Neuronal stem cell (in vitro differentiated cells): ENCODE measurements around the gene NRIP1.

Source experiments
- DNase-seq: peaks from one replicate; pipeline ENCODE4 v3.0.0-alpha.2; 2013; ENCODE audit warnings: low spot score
- H2AFZ ChIP-seq: one replicate; pipeline ENCODE4 v1.6.1; 2013; ENCODE audit warnings: mild to moderate bottlenecking, low read length, inconsistent platforms
- H2AK5ac ChIP-seq: 2 replicates; pipeline ENCODE4 v1.6.1; 2013; ENCODE audit warnings: low read depth, mild to moderate bottlenecking, inconsistent platforms, low read length, moderate library complexity, mixed read lengths
- H2BK120ac ChIP-seq: 2 replicates; pipeline ENCODE4 v1.6.1; 2013; ENCODE audit warnings: low read depth, mild to moderate bottlenecking, inconsistent platforms, low read length, moderate library complexity, mixed read lengths
- H2BK12ac ChIP-seq: one replicate; pipeline ENCODE4 v1.6.1; 2013; ENCODE audit warnings: low read length, inconsistent platforms
- H2BK15ac ChIP-seq: 2 replicates; pipeline ENCODE4 v1.6.1; 2013; ENCODE audit warnings: mild to moderate bottlenecking, low read length, inconsistent platforms, mixed read lengths
- H2BK5ac ChIP-seq: one replicate; pipeline ENCODE4 v1.6.1; 2013; ENCODE audit warnings: inconsistent platforms, mild to moderate bottlenecking, low read length, moderate library complexity
- H3K14ac ChIP-seq: one replicate; pipeline ENCODE4 v1.6.1; 2013; ENCODE audit warnings: low read length, inconsistent platforms
- H3K18ac ChIP-seq: 2 replicates; pipeline ENCODE4 v1.6.1; 2013; ENCODE audit warnings: low read length, inconsistent platforms
- H3K23ac ChIP-seq: 2 replicates; pipeline ENCODE4 v1.6.1; 2013; ENCODE audit warnings: low read depth, mild to moderate bottlenecking, mixed read lengths, low read length, inconsistent platforms; ENCODE audit not compliant: poor library complexity
- H3K27ac ChIP-seq: replicated peaks from 3 replicates; pipeline ENCODE4 v1.5.1; 2013; ENCODE audit warnings: low read length, inconsistent platforms
- H3K27me3 ChIP-seq, 3 experiments: 2 replicates each; pipeline ENCODE4 v1.6.1; 2013; ENCODE audit warnings: low read length in 3 of 3, mild to moderate bottlenecking in 2 of 3, inconsistent platforms in 1 of 3, low read depth in 1 of 3, mixed read lengths in 1 of 3, moderate library complexity in 1 of 3; ENCODE audit not compliant: control insufficient read depth in 3 of 3, insufficient read depth in 3 of 3
- H3K36me3 ChIP-seq, 2 donors: replicated peaks in 1 of 2; 2 replicates each; pipeline ENCODE4 v1.6.1; 2013; ENCODE audit warnings: low read length in 2 of 2; ENCODE audit not compliant: control insufficient read depth in 2 of 2, insufficient read depth in 2 of 2
- H3K4ac ChIP-seq: 2 replicates; pipeline ENCODE4 v1.6.1; 2013; ENCODE audit warnings: inconsistent platforms, mild to moderate bottlenecking, low read length, moderate library complexity
- H3K4me1 ChIP-seq, 2 donors: 1 replicate in 1 of 2; 2 replicates in 1 of 2; pipeline ENCODE4 v1.6.1; 2013; ENCODE audit warnings: low read length in 2 of 2, low read depth in 1 of 2; ENCODE audit not compliant: control insufficient read depth in 2 of 2, insufficient read depth in 1 of 2
- H3K4me2 ChIP-seq: one replicate; pipeline ENCODE4 v1.6.1; 2013; ENCODE audit warnings: mild to moderate bottlenecking, low read length, inconsistent platforms; ENCODE audit not compliant: insufficient read depth, poor library complexity, severe bottlenecking
- H3K4me3 ChIP-seq, 2 donors: 2 replicates each; pipeline ENCODE4 v1.5.1; 2013; ENCODE audit warnings: low read length in 2 of 2, mild to moderate bottlenecking in 2 of 2, inconsistent platforms in 1 of 2, moderate library complexity in 1 of 2
- H3K79me1 ChIP-seq: one replicate; pipeline ENCODE4 v1.6.1; 2013; ENCODE audit warnings: low read depth, mild to moderate bottlenecking, inconsistent platforms, low read length, moderate library complexity
- H3K9ac ChIP-seq: one replicate; pipeline ENCODE4 v1.6.1; 2013; ENCODE audit warnings: mild to moderate bottlenecking, low read depth, low read length, inconsistent platforms; ENCODE audit not compliant: poor library complexity
- H3K9me3 ChIP-seq, 2 donors: replicated peaks in 1 of 2; 2 replicates each; pipeline versions ENCODE3 to v1.6.1; 2013; ENCODE audit warnings: low read length in 2 of 2, mild to moderate bottlenecking in 2 of 2, inconsistent platforms in 1 of 2, low read depth in 1 of 2, mixed read lengths in 1 of 2, moderate library complexity in 1 of 2; ENCODE audit not compliant: control insufficient read depth in 2 of 2, insufficient read depth in 1 of 2
- H4K8ac ChIP-seq: one replicate; pipeline ENCODE4 v1.6.1; 2013; ENCODE audit warnings: low read depth, mild to moderate bottlenecking, inconsistent platforms, low read length, moderate library complexity
- H4K91ac ChIP-seq: one replicate; pipeline ENCODE4 v1.6.1; 2013; ENCODE audit warnings: low read length, low read depth, mild to moderate bottlenecking, inconsistent platforms; ENCODE audit not compliant: poor library complexity
- WGBS, 2 donors: extraction: QIAGEN DNeasy Blood & Tissue Kit; methylation state at CpG; one replicate each; pipeline ENCODE4 v1.1.7; 2013; ENCODE audit warnings: missing lambda C conversion rate in 2 of 2, mixed read lengths in 1 of 2; ENCODE audit not compliant: insufficient read length in 2 of 2, insufficient replicate concordance in 1 of 2; ENCODE audit errors: extremely low coverage in 2 of 2; 5-methylcytosine and 5-hydroxymethylcytosine counted together

NRIP1 gene

DNA sequence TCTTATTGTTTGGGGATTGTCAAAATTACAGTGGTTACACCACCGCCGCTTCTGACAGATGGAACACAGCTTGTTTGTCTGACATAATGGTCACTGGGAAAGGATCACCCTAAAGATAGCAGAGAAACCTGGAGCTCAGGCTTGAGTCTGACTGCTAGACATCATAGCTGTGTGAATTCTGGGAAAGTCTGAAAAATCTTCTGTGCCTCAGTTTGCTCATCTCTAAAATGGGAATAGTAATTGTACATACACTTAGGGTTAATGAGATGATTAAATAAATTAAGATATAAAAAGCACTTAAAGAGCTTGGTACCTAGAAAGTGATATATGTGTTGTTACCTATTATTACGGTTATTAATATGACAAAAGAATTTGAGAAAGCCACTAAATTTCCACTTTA is 39.7 kb upstream of the NRIP1 start:
- Histone ChIP-seq H3K79me1 (no peaks in the 10 kb centered on the region), H3K9me3 (no peaks in the 10 kb centered on the region), H4K91ac (no peak overlapping the region), H3K4me1 (peaks cover 0 to 9% of the 10 kb centered on the region in 2 donors), H3K23ac (no peak overlapping the region), H2BK12ac (no peak overlapping the region), H2BK15ac (no peak overlapping the region), H3K27me3 (no peaks in the 10 kb centered on the region), H3K4ac (no peak overlapping the region), H3K27ac (no peak overlapping the region), H3K18ac (no peak overlapping the region), H3K36me3 (no peaks in the 10 kb centered on the region), H4K8ac (no peak overlapping the region), H3K14ac (no peak overlapping the region), H2BK5ac (no peak overlapping the region), H2AFZ (no peak overlapping the region), H2AK5ac (no peak overlapping the region), H2BK120ac (no peak overlapping the region), H3K9ac (no peak overlapping the region), H3K4me2 (no peak overlapping the region), H3K4me3 (no peak overlapping the region)
- no peak for DNase-seq
- WGBS, 2 donors = no CpG with 5 or more reads among the region's 3 CpGs

DNA sequence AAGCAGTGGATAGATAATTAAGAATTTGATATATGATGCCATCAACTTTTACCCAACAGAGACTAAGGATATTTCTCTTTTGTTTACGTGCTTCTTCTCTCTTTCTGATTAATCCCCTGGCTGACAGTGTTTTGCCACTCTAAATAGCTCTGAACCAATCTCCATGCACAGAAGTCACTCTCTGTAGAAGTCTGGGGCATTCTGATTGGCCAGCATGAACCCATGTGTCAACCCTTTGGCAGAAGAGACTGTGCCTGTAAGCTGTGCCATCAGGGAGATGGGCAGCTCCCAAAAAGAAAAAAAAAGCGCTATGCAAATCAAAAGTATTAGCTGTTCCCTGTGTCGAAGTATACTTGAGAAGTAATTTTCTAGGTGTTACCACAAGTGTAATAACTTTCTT is 34.1 kb upstream of the NRIP1 start:
- Histone ChIP-seq H4K91ac (no peak overlapping the region), H3K4me3 (no peak overlapping the region), H2AFZ (no peak overlapping the region), H3K4me1 (peaks cover 0 to 7% of the 10 kb centered on the region in 2 donors), H3K14ac (no peak overlapping the region), H2BK5ac (no peak overlapping the region), H3K4me2 (no peak overlapping the region), H2BK12ac (no peak overlapping the region), H2BK120ac (no peak overlapping the region), H3K4ac (no peak overlapping the region), H3K9me3 (no peaks in the 10 kb centered on the region), H3K79me1 (no peaks in the 10 kb centered on the region), H3K9ac (no peak overlapping the region), H3K23ac (no peak overlapping the region), H2AK5ac (no peak overlapping the region), H3K36me3 (no peaks in the 10 kb centered on the region), H3K18ac (no peak overlapping the region), H3K27me3 (no peaks in the 10 kb centered on the region), H4K8ac (no peak overlapping the region), H3K27ac (no peak overlapping the region), H2BK15ac (no peak overlapping the region)
- no peak for DNase-seq
- WGBS, 2 donors = no CpG with 5 or more reads among the region's 3 CpGs

DNA sequence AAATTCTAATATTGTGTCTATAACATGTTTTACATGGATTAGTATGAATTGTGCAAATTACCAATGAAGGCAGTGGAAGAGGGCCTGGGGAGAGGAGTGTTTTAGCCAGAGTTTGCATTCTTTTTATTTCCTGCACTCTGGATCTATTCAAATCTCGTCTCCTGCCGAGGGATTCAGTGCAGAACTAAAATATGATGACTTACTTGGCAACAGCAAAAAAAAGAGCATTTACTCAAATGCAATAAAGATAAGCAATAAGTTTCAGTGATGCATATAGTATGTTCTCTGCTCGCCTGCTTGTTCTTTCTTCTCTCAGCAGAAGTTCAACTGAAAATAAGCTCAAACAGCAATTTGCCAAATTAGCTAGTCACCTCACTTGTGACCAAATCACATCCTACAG is 33.4 kb upstream of the NRIP1 start:
- H2AFZ ChIP-seq = no peak overlapping the region
- no peak overlapping the region for H2BK120ac ChIP-seq
- H2AK5ac ChIP-seq = no peak overlapping the region
- H3K18ac ChIP-seq = no peak overlapping the region
- no peak overlapping the region for H3K23ac ChIP-seq
- no peak overlapping the region for H2BK15ac ChIP-seq
- H3K27me3 ChIP-seq = no peaks in the 10 kb centered on the region
- H3K9ac ChIP-seq = no peak overlapping the region
- H3K79me1 ChIP-seq = no peaks in the 10 kb centered on the region
- H3K4me3 ChIP-seq = no peak overlapping the region
- no peak for DNase-seq
- H3K14ac ChIP-seq = no peak overlapping the region
- H2BK5ac ChIP-seq = no peak overlapping the region
- H4K91ac ChIP-seq = no peak overlapping the region
- no peak overlapping the region for H3K4me2 ChIP-seq
- H3K9me3 ChIP-seq = no peaks in the 10 kb centered on the region
- no peak overlapping the region for H3K27ac ChIP-seq
- H4K8ac ChIP-seq = no peak overlapping the region
- no peaks in the 10 kb centered on the region for H3K36me3 ChIP-seq
- H3K4me1 ChIP-seq = peaks cover 0 to 7% of the 10 kb centered on the region in 2 donors
- no peak overlapping the region for H3K4ac ChIP-seq
- no CpG with 5 or more reads among the region's 3 CpGs for WGBS, 2 donors
- H2BK12ac ChIP-seq = no peak overlapping the region

DNA sequence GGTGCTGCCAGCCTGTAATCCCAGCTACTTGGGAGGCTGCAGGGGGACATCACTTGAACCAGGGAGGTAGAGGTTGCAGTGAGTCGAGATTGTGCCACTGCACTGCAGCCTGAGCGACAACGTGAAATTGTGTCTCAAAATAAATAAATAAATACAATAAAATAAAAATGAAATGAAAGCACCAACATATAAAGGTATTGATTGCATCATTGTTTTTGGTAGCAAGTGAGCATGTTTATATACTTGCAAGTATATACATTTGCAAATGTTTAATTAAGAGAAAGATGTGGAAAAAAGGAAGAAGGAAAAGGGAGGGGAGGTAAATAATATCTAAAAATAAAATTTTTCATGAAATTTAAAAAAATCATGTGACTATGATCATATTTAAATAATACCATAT is 32.8 kb upstream of the NRIP1 start:
- no peak overlapping the region for H2BK12ac ChIP-seq
- no peak overlapping the region for H3K4ac ChIP-seq
- no peak overlapping the region for H2BK5ac ChIP-seq
- H3K79me1 ChIP-seq = no peaks in the 10 kb centered on the region
- H3K14ac ChIP-seq = no peak overlapping the region
- no peak overlapping the region for H2AK5ac ChIP-seq
- H3K9me3 ChIP-seq = no peaks in the 10 kb centered on the region
- no peak overlapping the region for H4K8ac ChIP-seq
- WGBS, 2 donors = no CpG with 5 or more reads among the region's 3 CpGs
- no peak overlapping the region for H3K27ac ChIP-seq
- no peak overlapping the region for H3K9ac ChIP-seq
- DNase-seq = no peak
- no peak overlapping the region for H3K18ac ChIP-seq
- H2BK15ac ChIP-seq = no peak overlapping the region
- no peak overlapping the region for H3K23ac ChIP-seq
- no peak overlapping the region for H3K4me2 ChIP-seq
- H4K91ac ChIP-seq = no peak overlapping the region
- no peak overlapping the region for H3K4me3 ChIP-seq
- no peak overlapping the region for H2AFZ ChIP-seq
- no peak overlapping the region for H2BK120ac ChIP-seq
- H3K27me3 ChIP-seq = no peaks in the 10 kb centered on the region
- peaks cover 0 to 7% of the 10 kb centered on the region in 2 donors for H3K4me1 ChIP-seq
- no peaks in the 10 kb centered on the region for H3K36me3 ChIP-seq
